GM18502 (cell line): ENCODE data around the gene SFTPD.

Experiments
- ATAC-seq: cut with Tn5 transposase; IDR thresholded peaks from one replicate; pipeline ENCODE4 v1.9.1; 2021; ENCODE audit warnings: mild to moderate bottlenecking; ENCODE audit not compliant: unreplicated experiment, poor library complexity

Gene SFTPD

DNA sequence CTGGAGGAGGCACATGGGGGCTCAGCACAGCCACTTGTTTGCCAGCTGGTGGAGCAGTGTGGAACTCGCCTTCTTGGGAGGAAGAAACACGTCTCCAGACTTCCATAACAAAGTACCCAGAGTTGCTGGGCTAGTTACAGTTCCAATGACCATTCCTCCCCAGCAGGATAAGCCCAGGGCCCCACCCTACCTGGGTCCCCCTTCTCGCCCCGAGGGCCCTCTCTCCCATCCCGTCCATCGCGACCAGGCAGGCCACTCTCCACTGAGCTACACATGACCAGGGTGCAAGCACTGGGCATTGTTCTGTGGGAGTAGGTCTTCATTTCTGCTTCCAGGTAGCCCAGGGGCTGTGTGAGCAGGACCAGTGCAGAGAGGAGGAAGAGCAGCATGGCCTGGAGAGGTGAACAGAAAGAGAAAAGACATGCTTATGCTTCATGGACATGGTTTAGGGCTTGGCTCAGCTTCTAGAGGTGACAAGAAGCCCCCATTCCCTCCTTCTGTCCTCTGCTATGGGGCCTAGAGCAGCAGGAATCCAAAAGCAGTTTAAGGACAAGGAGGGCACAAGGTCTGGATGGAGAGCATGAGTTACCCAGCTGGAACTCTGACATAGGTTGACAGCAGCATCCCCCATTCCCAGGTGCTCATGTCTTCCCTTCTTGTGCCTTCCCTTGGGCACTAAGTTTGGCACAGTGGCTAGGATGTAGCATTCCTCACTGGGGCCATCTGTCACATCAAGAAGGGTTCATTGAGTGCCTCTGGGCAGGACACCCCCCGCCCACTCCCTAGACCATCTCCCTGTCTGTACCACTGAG is 2.4 kb downstream of the SFTPD start:
- no peak for ATAC-seq

DNA sequence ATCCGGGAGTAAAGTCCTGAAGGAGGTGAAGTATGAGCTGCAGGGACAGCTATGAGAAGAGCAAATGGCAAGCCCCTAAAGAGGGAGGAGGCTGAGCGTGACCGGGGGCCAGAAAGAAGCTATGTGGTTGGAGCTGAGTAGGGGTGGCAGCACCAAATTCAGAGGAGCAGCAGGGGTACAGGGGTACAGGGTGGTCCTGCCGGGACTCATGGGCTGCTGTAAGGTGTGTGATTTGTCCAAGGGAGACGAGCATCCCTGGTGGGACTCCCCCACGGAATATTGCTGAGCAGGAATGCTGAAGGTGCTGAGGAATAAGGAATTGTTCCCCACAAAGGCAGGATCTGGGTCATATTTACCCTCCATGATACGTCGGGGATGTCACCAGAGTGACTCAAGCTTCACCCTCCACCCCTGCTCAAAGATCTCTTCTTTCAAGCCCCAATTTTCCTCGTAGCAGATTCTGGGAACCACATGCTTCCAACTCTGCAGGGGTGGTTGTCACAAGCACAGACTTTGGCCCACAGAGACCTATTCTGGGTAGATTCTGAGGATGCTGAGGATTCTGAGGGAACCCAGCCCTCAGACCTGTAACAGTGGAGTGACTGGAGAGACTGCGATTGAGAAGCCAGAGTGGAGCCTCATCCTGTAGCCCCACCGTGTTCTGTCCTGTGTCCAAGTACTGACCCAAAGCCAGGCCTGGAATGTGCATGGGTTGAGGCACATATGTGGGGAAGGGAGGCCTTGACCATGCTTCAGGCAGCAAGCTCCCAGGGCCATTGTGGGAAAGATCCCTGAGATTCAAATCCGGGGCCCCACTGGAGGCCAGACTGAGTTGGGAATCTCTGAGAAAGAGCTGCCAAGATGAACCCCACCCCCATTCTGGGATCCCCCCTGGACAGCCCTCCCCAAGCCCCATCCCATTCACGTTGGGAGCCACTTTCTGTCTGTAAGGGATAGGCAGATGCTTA is 4.2 kb downstream of the SFTPD start:
- ATAC-seq, result no peak

DNA sequence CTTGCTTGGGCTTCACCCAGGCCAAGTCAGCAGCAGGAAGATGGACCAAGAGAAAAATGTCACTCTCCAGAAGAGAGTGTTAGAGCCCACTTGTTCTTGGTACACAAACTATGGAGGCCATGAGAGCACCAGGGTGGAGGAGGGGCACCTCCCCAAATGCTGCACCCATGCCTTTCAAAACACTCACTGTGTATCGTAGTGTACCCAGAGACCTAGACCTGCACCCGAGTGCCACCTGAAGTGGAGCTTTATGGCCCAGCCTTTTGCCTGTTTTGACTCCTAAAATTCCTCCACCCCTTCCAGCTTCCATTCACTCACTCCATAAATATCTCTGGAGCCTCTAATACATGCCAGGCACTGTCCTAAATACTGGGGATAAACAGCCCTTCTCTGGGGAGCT is 5.0 kb downstream of the SFTPD start:
- ATAC-seq, result no peak

DNA sequence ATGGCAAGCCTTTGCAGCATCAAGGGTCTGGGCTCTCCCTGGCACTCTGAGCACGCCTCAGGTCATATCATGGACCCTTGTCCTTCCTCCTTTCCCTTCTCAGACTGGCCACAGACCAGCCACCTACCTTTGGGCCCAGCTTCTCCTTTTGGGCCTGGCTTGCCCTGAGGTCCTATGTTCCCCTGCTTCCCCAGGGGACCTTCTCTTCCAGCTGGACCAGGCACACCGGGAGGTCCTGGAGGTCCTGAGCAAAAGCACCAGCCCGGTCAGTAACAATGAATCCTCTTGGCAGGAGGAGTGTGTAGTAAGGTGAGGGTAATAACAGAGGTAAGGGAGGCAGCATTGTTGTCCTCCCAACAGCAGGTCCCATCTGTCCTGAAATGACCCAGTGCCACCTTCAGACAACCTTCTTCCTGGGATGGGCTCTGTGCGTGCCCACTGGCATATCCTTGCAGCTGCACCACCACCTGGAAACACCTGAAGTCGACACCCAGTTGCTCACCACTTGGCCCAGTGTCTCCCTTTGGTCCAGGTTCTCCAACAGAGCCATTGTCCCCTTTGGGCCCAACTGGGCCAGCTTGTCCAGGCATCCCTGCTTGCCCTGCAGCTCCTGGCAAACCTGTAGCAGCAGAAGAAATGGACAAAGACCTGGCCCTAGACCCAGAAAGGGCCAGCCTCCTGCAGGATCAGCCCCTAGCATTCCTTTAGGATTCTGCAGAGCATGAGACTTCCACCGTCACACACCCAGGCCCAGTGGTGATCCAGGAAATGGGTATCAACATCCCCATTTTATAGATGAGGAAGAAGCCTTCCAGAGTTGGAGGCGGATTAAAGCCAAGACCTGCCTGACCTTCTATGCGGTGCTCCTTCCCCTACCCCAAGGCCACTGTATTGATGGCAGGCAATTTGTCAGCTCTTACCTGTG is 6.4 kb downstream of the SFTPD start:
- no peak for ATAC-seq

DNA sequence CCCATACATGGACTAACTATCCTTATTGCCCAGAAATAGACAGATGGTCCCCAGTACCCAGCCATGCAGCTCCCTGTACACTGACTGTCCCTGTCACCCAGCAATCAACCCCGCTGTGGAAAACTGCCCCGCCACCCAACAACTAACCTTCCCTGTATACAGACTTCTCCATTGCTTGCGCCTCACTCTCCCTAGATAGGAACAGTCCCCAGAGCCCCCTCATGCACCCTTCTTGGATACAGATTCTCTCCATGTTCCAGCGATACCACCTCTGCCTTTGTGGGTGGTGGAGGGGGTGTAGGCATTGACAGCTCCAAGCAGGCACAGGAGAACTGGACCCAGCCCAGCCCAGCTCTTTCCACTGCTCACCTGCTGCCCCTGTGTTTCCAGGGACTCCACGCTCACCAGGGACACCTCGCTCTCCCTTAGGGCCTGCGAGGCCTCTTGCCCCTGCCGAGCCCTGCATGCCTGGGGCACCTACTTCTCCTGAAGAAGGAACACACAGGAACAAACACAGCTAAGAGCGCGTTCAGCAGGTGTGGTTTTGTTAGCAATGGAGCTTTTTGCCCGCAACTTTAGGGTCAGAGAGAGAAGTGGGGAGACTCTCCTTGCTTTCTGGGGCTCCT is 7.2 kb downstream of the SFTPD start:
- no peak for ATAC-seq

DNA sequence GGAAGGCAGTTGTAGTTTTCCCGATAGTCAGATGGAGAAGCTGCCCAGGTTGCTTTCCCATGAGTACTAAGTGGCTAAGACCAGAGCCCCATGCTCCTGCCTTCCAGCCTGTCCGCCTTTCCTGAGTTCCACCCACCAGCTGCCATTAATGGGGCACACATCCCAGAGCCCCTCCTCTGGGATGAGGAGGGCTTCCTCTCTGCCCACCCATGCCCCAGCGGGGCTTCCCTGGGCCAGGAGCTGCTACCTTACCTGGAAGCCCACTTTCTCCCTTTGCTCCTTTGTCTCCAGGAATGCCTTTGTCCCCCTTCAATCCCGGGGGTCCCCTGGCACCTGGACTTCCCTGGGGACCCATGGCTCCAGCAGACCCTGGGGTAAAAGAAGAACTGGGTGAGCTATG is 7.8 kb downstream of the SFTPD start:
- no peak for ATAC-seq

DNA sequence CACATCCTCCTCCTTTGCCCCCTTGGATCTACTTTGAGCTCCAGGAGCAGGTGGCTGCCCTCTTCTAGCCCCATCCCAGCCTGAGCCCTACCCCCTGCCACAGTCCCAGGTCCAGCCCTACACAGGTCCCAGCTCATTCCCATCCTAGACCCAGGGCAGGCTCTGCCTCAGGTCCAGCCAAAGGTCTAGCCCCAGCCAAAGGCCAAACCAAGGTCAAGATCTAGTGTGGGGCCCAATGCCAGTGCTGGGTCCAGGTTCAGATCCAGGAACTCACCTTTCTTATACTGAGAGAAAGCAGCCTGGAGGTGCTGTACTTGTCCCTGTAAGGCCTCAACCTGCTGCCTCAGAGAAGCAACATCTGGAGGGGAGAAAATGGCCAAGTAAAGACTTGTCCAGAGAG is 8.5 kb downstream of the SFTPD start:
- ATAC-seq, result no peak

DNA sequence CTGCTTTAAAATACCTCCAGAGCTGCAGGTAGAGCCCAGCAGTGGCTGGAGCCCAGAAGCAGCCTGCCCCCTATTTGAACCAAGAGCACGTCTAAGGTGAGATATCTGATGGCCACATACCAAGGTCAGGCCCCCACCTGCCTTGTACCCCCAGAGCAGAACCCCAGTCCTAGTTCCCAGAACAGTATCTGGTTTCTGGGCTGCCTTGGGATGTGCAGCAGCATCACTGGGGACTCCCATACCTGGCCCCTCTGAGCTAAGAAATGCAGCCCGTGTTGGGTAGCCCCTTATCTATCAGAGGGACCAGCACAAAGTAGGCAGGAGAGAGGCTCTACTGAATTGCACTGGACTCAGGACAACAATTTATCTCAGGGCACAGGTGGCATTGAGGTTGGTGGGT is 8.9 kb downstream of the SFTPD start:
- ATAC-seq, result no peak

DNA sequence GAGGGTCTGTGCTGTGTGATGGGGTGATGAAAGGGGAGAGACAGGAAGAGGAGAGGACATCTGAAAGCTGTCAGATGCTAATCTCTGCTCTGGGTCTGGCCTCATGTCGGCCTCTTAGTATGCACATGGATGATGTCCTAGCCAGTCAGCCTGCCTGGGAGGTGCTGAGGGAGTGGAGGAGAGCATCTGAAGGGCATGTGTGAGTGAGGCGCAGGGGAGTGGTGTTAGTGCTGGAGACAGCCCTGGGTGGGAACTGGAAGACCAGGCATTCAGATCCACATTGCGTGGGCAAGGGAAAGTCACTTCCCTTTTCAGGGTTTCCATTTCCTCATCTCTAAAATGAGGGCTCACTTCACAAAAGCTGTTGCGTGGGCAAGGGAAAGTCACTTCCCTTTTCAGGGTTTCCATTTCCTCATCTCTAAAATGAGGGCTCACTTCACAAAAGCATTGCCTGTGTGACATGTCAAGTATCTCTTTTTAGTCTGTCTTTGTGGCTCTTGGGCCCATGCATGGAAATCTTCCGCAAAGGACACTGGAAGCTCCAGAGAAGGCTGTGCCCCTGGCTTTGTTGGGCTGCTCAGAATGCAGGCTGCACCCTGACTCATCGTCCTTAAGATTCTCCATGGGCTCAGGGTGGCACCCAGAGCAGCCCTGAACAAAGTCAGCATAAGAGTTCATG is 10.0 kb downstream of the SFTPD start:
- ATAC-seq, result peak; percentile 75

DNA sequence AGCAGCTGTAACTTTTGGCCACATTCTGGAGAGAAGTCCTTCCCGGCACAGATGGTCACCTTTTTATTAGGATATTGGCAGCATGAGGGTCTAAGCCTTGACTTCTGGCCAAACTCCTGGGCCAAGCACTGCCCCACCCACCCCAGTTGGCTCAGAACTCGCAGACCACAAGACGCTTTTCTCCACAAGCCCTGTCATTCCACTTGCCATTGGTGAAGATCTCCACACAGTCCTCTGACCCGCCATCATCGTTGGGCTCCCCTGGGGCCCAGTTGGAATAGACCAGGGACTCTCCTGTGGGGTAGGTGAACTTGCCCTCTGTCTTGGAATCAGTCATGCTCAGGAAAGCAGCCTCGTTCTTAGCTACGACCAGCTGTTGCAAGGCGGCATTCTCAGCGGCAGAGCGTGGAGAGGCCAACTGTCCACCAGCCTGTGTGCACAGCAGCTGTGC is 11.2 kb downstream of the SFTPD start:
- no peak for ATAC-seq

DNA sequence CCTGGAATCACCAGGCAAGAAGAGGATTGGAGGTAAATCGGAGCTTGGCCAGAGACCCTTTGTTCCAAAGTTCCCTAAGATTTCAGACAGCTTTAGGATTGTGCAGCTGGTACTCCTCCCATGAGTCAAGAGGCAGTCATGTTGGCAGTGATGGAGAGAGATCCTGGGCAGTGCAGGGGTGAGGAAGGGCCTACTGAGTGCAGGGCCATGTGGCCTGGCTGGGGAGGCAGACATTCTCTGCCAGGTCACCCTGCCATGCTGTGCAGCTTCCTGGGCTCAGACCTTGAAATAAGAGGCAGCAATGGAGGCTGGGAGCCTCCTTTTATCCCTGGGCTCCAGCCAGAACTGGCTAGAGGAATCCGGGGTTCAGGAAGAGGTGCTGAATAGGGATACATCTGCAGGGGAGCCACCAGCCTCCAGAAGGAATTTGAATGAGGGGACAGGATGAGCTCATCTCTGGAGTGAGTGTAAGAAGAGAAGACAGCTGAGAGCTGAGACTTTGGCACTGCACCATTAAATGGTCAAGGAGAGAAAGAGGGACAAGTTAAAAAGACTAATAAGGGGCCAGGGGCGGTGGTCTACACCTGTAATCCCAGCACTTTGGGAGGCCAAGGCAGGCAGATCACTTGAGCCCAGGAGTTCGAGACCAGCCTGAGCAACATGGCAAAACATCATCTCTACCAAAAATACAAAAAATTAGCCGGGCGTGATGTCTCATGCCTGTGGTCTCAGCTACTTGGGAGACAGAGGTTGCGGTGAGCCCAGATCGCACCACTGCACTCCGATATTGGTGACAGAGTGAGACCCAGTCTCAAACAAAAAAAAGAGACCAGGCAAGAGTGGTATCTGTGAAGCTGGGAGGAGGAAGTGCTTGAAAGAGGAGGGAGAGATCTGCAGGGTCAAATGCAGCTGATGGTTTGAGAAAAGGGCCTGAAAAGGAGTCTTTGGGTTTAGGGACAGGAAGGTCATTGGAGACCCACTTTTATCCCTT is 12.0 kb downstream of the SFTPD start:
- ATAC-seq, result peak; percentile 31

DNA sequence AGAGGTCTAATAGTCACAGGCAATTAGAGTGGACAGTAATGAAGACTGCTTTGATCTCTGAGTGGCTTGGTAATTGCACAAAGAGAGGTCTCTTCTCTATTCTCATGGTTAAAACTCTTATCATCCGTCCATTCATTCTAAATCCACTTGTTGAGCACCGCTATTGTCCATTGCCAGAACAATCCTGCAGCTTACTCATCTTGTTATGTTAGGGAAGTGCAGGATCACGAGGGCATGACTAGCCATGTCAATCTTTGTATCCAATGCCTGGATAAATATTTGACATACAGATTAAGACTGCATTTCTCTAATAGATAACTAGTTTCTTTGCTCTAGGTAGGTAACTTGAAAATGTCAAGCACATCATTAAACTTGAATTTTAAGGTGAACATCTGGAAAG is 14.9 kb downstream of the SFTPD start:
- no peak for ATAC-seq

DNA sequence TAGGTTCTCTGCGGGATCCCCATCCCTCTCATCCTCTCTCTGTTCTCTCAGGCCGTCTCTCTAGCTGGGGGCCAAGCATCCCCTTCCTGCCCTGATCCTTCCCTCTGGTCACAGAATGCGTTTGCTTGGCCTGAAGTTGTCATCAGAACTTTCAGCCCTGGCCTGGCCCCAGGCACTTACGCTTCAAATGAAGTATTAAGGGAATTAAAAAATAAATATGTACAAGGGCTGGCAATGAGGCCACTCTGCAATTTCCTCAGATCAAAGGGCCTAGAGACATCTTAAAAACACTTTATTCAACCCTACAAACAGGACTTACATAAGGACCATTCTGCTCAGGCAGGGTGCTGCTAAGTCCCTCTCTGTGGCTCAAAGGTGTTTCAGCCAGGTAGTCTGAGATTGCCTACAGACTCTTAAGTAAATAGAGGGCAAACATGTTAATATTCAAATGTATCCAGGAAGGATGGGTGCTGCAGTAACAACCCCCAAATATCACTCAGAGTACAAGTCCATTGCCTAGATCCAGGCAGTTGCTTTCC is 16.0 kb downstream of the SFTPD start:
- ATAC-seq, result no peak

DNA sequence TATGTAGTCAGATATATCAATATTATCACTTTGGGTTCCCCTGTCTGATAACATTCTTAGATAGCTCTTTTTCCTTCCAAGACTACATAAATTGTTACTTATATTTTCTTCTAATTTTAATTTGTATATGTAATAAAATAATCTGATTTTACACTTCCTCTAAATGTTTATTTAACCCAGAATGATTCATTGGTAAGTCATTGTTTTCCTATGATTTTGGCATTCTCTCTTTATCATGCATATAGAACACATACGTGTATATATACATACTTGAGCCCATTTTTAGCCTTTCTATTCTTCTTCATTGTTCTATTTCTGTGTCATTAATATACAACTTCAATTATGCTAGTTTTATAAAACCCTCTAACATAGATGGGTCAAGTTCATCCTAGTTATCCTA is 16.6 kb downstream of the SFTPD start:
- no peak for ATAC-seq

DNA sequence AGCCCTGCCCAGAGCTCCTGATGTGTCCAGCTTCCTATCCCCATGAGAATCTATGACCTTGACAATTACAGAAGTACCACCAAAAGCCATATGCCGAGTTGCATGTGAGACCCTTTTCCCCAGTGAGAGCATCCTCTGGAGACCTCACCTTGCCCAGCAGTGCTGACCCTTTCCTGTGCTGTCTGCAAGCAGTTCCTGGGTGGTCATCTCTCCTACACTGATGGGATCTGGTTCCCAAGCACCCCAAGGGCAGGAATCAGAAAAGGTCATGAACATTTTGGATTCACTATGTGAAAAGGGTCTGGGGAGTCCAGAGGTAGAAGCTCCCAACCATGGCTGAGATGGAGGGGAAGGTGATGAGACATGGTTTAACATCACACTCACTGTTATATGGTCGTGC is 18.2 kb downstream of the SFTPD start:
- ATAC-seq, result no peak

DNA sequence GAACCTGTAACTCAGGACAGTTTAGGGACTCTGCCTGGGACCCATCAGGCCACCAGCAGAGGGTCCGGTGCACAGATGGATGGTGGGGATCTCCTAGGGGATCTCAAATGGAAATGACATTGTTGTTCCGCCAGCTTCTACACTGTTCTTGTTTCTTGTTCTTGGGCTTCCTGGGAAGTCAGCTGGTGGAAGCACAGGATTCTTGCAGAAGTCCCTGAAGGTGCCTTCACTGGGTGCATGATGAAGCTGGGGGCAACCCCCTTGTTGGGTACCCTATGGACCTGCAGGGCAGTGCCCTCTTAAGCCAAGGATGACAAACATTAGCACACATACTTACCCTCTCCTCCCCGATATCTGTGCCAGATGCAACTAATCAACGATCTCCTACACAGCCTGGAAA is 18.6 kb downstream of the SFTPD start:
- ATAC-seq, result no peak

DNA sequence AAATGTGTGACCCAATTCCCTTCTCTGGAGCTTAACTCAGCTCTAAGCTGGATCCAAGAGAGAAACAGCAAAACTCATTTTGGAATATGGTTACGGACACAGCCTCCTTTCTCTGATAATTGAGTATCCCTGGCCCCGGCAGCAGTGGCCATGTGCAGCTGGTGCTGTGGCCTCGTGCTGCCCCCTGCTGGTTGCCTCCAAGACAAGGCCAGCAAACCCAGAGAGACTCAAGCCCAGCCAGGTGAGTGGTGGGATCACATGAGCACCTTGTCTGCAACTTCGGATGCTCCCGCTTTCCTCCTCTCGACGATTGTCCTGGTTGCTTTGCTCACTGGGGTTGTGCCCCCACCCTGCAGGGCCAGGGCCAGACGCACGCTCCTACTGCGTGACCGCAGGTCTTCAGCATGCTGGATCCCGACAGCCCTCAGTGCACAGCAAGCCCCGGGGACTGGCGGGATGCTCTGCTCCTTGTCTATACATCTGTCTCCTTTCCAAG is 19.4 kb downstream of the SFTPD start:
- ATAC-seq, result peak; percentile 86
